Measurements from ENCODE around the gene DDX3X. TPM values are rescaled to one million over a fixed set of nuclear protein-coding genes. Genes with fewer than 3 reads are reported as not detected.

The DDX3X gene
- total and polyA plus RNA-seq, 2 of the 13 experiments (the other 11 are each of a cell fraction or from before 2014, with no cell fraction given) = 53.5 to 239 TPM

DNA sequence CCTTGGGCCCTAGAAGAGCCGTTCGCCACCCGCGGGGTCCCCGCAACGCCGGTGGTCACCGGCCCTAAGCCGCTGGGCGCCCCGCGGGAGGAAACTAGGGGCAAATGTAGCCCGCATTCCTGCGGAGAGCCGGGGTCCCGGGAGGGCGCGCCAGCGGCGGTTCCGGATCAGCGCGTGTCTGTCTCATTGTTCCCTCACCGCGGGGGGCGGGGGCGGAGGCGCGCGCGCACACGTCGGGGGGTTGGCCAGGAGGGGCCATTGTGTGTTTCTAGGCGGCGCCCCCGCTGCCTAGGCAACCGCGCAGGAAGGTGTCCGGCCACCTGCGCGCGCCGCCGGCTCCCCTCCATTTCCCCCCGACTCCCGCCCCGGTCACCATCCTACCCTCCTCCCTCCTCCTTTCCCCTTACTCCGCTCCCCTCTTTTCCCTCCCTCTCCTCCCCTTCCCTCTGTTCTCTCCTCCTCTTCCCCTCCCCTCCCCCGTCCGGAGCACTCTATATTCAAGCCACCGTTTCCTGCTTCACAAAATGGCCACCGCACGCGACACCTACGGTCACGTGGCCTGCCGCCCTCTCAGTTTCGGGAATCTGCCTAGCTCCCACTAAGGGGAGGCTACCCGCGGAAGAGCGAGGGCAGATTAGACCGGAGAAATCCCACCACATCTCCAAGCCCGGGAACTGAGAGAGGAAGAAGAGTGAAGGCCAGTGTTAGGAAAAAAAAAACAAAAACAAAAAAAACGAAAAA lies 789 bp upstream of the DDX3X start (continued):
- TF ChIP-seq, protein P1, sequence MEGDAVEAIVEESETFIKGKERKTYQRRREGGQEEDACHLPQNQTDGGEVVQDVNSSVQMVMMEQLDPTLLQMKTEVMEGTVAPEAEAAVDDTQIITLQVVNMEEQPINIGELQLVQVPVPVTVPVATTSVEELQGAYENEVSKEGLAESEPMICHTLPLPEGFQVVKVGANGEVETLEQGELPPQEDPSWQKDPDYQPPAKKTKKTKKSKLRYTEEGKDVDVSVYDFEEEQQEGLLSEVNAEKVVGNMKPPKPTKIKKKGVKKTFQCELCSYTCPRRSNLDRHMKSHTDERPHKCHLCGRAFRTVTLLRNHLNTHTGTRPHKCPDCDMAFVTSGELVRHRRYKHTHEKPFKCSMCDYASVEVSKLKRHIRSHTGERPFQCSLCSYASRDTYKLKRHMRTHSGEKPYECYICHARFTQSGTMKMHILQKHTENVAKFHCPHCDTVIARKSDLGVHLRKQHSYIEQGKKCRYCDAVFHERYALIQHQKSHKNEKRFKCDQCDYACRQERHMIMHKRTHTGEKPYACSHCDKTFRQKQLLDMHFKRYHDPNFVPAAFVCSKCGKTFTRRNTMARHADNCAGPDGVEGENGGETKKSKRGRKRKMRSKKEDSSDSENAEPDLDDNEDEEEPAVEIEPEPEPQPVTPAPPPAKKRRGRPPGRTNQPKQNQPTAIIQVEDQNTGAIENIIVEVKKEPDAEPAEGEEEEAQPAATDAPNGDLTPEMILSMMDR (CRISPR knock-in tag; IDR thresholded peaks at IDR 0.05) = peak; percentile 11; the same call in 1 of the 2 replicates
- TF ChIP-seq, protein P2, sequence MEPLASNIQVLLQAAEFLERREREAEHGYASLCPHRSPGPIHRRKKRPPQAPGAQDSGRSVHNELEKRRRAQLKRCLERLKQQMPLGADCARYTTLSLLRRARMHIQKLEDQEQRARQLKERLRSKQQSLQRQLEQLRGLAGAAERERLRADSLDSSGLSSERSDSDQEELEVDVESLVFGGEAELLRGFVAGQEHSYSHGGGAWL (CRISPR knock-in tag; IDR thresholded peaks at IDR 0.05) = no peak
- TF ChIP-seq, protein P3, sequence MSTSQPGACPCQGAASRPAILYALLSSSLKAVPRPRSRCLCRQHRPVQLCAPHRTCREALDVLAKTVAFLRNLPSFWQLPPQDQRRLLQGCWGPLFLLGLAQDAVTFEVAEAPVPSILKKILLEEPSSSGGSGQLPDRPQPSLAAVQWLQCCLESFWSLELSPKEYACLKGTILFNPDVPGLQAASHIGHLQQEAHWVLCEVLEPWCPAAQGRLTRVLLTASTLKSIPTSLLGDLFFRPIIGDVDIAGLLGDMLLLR (CRISPR knock-in tag; IDR thresholded peaks at IDR 0.05) = no peak
- TF ChIP-seq, protein P4, sequence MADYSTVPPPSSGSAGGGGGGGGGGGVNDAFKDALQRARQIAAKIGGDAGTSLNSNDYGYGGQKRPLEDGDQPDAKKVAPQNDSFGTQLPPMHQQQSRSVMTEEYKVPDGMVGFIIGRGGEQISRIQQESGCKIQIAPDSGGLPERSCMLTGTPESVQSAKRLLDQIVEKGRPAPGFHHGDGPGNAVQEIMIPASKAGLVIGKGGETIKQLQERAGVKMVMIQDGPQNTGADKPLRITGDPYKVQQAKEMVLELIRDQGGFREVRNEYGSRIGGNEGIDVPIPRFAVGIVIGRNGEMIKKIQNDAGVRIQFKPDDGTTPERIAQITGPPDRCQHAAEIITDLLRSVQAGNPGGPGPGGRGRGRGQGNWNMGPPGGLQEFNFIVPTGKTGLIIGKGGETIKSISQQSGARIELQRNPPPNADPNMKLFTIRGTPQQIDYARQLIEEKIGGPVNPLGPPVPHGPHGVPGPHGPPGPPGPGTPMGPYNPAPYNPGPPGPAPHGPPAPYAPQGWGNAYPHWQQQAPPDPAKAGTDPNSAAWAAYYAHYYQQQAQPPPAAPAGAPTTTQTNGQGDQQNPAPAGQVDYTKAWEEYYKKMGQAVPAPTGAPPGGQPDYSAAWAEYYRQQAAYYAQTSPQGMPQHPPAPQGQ (CRISPR knock-in tag; IDR thresholded peaks at IDR 0.05; ENCODE audit: borderline replicate concordance) = no peak
- TF ChIP-seq, protein P5, sequence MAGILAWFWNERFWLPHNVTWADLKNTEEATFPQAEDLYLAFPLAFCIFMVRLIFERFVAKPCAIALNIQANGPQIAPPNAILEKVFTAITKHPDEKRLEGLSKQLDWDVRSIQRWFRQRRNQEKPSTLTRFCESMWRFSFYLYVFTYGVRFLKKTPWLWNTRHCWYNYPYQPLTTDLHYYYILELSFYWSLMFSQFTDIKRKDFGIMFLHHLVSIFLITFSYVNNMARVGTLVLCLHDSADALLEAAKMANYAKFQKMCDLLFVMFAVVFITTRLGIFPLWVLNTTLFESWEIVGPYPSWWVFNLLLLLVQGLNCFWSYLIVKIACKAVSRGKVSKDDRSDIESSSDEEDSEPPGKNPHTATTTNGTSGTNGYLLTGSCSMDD (CRISPR knock-in tag; IDR thresholded peaks at IDR 0.05) = no peak
- TF ChIP-seq SOX13 (IDR thresholded peaks at IDR 0.05) = no peak
- TF ChIP-seq SOX13 (CRISPR knock-in tag; conservative IDR thresholded peaks at IDR 0.05 in 1 of 2, IDR thresholded peaks at IDR 0.05 in 1 of 2) = peak in 1 of 2 experiments; percentile 84; a peak in 2 of 4 replicates
- TF ChIP-seq KLF13 (CRISPR knock-in tag; IDR thresholded peaks at IDR 0.05) = no peak
- no peak for TF ChIP-seq CC2D1A (CRISPR knock-in tag; IDR thresholded peaks at IDR 0.05)
- peak; percentile 26 for TF ChIP-seq ZFY (CRISPR knock-in tag; IDR thresholded peaks at IDR 0.05)
- TF ChIP-seq CEBPG (CRISPR knock-in tag; IDR thresholded peaks at IDR 0.05) = no peak
- no peak for TF ChIP-seq ZNF569 (CRISPR knock-in tag; IDR thresholded peaks at IDR 0.05; ENCODE audit: borderline replicate concordance)
- TF ChIP-seq, protein P6, sequence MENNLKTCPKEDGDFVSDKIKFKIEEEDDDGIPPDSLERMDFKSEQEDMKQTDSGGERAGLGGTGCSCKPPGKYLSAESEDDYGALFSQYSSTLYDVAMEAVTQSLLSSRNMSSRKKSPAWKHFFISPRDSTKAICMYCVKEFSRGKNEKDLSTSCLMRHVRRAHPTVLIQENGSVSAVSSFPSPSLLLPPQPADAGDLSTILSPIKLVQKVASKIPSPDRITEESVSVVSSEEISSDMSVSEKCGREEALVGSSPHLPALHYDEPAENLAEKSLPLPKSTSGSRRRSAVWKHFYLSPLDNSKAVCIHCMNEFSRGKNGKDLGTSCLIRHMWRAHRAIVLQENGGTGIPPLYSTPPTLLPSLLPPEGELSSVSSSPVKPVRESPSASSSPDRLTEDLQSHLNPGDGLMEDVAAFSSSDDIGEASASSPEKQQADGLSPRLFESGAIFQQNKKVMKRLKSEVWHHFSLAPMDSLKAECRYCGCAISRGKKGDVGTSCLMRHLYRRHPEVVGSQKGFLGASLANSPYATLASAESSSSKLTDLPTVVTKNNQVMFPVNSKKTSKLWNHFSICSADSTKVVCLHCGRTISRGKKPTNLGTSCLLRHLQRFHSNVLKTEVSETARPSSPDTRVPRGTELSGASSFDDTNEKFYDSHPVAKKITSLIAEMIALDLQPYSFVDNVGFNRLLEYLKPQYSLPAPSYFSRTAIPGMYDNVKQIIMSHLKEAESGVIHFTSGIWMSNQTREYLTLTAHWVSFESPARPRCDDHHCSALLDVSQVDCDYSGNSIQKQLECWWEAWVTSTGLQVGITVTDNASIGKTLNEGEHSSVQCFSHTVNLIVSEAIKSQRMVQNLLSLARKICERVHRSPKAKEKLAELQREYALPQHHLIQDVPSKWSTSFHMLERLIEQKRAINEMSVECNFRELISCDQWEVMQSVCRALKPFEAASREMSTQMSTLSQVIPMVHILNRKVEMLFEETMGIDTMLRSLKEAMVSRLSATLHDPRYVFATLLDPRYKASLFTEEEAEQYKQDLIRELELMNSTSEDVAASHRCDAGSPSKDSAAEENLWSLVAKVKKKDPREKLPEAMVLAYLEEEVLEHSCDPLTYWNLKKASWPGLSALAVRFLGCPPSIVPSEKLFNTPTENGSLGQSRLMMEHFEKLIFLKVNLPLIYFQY (CRISPR knock-in tag; IDR thresholded peaks at IDR 0.05; ENCODE audit: borderline replicate concordance) = no peak
- TF ChIP-seq, protein P7, sequence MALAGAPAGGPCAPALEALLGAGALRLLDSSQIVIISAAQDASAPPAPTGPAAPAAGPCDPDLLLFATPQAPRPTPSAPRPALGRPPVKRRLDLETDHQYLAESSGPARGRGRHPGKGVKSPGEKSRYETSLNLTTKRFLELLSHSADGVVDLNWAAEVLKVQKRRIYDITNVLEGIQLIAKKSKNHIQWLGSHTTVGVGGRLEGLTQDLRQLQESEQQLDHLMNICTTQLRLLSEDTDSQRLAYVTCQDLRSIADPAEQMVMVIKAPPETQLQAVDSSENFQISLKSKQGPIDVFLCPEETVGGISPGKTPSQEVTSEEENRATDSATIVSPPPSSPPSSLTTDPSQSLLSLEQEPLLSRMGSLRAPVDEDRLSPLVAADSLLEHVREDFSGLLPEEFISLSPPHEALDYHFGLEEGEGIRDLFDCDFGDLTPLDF (CRISPR knock-in tag; IDR thresholded peaks at IDR 0.05) = no peak; the same call in none of the 2 replicates

All from HepG2 (cell line).